ENCODE results near the gene CPNE8.

The CPNE8 gene

DNA sequence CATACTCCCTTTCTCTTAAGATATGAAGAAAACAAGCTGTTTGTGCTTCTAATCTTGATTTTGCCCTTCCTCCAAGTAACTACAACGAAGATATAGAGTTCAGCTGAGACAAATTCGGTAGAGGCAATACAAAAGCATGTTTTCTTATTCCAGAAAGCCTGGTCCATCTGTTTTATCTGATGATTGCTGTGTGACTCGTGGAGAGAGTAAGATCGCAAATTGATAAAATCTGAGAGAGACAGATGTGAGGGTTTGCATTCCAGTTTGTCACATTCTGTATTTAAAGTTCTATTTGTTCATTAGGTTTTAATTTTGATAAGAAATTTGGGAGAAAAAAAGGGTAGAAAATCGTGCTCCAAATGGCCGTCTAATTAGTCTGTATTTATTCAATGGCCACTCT, 192.1 kb downstream of the CPNE8 start:
- no peak for DNase-seq

GRCh38 chr12:38711054-38711453, 194.3 kb downstream of the CPNE8 start:
- DNase-seq = no peak

DNA sequence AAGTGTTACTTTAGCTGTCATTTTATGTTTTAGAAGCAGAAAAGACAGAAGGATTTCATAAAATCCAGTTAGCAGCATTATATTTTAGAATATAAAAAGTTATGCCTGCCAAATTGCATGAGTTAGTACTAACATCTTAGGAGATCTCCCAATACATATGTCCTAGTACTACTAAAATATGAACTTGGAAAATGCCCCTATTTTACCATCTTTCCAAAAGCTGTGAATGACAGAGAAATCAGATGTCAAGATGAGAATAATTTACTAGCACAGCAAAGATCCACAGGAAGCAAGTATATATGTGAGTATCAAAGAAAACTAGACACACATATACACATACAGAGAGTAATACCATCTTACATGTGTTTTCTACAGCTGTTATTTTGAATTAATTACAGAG, 196.9 kb downstream of the CPNE8 start:
- DNase-seq = no peak

DNA sequence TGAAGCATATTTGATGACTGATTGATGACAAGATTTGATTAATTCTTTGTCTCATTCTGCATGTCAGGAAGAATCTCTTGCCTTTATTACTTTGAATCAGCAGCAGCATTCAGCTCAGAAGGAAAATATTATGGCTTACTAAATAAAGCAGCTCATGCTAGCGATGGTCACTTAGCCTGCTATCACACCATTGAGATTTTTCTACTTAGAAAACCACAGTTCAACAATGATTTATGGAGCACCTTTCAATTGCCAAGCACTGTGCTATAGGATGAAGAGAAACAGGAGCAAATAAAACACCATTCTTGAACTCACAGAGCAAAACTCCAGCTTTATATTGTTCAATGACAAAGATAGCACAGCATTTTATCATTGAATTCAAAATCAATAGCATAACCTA, 197.7 kb downstream of the CPNE8 start:
- no peak for DNase-seq

DNA sequence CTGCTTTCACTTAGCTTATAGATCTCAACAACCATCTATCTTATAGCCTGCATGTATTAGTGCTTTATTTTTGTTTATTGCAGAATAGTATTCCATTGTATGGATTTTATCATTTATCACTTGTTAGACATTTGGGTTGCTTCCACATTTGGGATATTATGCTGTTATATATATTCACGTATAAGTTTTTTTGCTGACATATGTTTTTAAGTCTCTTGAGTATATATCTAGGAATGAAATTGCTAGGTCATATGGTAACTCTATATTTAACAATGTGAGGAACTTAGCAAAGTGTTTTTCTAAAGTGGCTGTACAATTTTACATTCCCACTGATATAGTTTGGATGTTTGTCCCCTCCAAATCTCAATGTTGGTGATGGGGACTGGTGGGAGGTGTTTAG, 208.1 kb downstream of the CPNE8 start:
- DNase-seq = no peak

DNA sequence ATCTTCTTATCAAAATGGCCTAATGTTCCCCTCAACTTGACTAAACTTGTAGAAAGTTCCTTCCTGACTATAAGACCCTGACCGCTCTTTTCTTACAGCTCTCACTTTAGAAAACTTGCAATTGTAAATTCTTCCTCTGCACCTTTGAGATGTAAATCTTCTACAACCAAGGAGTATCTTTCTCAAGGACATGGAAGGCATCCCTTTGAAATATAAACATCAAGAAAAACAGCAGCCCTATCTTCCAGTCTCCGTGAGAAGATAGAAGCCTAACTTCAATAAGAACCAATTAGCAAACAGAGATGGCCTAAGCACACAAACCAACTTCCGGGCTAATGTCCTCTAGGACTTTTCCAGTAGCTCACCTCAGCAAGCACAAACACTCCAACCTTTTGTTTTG, 210.3 kb downstream of the CPNE8 start:
- DNase-seq = no peak

GRCh38 chr12:38691164-38691563, 214.2 kb downstream of the CPNE8 start:
- no peak for DNase-seq

DNA sequence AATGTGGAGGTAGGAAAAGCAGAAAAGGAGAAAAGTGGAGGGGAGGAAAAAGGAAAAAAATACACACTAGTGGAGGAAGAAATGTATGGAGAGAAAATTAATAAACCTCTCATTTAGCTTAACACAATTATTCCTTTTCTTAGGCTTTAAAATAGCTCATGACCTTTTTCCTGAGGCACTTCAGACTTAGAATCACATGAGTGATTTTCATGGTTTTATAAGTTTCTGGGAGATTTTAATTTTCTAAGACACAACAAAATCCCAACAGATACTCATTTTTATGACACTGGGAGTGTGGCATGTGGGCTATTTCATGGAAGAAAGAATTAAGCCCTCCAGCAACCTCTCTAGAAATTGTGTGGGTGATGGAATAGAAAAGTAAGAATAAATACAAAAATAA, 214.7 kb downstream of the CPNE8 start:
- DNase-seq = no peak

DNA sequence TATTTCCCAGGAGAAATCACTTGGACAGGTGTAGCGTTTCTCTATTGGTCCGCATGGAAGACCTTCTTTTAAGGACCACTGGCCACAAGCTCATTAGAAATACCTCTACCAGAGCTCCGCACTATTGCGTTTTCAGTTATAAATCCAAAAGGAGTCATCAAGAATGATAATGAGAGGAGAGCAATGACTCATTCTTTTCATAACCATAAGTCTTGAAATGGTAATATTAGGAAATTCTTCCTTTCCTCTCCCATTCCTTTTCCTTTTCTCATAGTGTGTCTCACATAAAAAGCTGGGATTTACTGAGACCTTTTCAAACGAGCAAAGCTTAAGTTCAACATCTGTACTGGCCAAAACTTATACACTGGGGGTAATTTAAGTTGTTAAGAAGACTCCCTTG, 215.7 kb downstream of the CPNE8 start:
- DNase-seq = no peak

GRCh38 chr12:38689195-38689594, 216.2 kb downstream of the CPNE8 start:
- DNase-seq = no peak

- no peak for DNase-seq
Observed at GRCh38 chr12:38682521-38682920, 222.9 kb downstream of the CPNE8 start.

DNA sequence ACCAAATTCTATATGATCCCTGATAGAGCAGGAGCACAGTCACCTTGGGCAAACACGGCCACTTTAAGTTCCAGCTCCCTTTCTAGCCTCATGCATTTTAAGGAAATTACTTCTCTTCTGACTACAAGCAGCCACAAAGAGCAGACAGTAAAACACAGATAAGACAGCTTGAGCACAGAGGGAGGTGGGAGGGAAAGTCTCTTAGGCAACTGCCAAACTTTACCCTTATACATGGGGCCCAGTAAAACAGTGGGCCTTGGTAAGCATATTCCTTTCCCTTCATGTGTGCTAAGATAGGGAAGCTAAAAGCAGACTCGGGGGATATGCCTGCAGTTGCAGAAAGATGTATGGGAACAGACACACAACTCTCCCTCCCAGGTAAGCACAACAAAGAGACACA, 235.9 kb downstream of the CPNE8 start:
- DNase-seq = no peak

DNA sequence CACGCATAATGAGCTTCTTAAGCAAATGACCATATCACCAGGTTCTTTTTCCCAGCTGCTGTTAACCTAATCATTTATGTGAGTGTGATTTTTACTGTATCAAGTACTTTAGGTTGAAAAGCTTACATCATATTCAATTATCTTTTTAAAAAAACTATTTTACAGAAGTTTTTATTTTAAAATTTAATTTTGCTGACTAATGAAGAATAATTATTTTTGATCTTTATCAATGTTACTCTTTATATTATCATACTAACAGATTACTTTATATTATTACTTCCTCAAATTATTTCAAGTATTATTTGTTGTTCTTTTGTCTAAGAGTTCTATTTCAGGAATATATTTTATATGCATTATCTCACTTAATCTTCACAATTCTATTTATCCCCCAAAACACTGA, 236.3 kb downstream of the CPNE8 start:
- no peak for DNase-seq

- DNase-seq = no peak
Observed at GRCh38 chr12:38666425-38666824, 239.0 kb downstream of the CPNE8 start.

- DNase-seq = no peak
Observed at GRCh38 chr12:38664661-38665269, 240.6 kb downstream of the CPNE8 start.

DNA sequence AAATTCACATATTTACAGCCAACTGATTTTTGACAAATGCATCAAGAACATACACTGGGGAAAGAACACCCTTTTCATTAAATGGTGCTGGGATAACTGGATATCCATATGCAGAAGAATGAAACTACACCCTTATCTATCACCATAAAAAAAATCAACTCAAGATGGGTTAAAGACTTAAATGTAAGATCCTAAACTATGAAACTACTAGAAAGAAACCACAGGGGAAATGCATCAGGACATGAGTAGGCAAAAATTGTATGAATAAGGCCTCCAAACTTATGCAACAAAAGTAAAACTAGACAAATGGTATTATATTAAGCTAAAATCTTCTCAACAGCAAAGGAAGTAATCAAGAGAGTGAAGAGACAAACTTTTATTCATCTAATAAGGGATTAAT, 242.6 kb downstream of the CPNE8 start:
- no peak for DNase-seq

GRCh38 chr12:38653650-38654049, 251.7 kb downstream of the CPNE8 start:
- no peak for DNase-seq

- no peak for DNase-seq
Observed at GRCh38 chr12:38648813-38649212, 256.6 kb downstream of the CPNE8 start.

DNA sequence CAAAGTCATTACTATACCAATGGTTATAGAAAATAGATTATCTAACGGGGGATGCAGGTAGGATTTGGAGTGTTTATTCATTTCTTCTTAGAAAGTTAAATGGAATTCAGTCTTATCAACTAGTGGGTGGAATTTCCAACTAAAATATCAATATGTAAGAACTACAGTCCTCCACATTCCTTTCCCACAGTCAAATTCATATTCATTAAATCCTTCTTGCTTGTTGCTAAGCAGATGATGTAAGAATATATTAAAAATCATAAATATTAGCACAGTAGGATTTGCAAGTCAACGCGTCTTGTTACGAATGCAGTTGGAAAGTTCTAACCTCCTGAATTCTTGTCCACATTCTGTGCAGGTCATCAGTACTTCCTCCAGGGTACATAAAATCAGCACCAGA, 259.2 kb downstream of the CPNE8 start:
- no peak for DNase-seq

- DNase-seq = no peak
Observed at GRCh38 chr12:38639625-38640024, 265.8 kb downstream of the CPNE8 start.

DNA sequence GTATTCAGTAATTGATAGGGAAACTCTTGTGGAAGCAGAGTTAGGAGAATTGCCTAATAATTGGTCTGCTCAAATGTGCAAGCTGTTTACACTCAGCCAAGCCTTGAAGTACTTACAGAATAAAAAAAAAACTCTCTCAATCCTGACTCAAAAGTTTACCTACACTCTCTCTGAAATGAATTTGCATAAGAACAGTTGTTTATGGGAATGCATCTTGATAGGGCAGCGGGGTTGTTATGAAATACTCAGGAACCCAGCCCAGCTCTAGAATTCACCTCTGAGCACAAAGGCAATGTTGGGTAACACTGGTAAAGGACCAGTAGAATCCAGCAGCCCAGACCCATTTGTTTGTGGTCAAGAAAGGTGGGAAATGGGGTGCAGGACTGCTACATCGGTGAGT, 267.0 kb downstream of the CPNE8 start:
- no peak for DNase-seq

GRCh38 chr12:38633511-38633910, 271.9 kb downstream of the CPNE8 start:
- no peak for DNase-seq

DNA sequence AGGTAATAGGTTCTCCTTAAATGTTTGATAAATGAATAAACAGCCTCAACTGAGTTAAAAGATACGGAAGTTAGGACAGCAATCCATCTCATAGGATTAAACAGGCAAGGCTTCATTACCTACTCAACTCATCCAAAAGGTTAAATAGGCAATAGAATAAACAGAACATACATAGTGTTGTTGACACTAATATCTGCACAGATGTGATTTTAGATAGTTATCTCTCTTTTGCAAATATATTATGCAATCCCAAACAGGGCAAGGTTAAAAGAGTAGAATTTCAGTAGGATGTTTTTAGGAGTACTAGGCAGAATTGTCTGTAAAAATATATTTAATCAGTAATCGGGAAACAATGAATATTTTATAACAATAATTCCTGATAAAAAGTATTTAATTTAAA, 276.3 kb downstream of the CPNE8 start:
- DNase-seq = no peak

DNA sequence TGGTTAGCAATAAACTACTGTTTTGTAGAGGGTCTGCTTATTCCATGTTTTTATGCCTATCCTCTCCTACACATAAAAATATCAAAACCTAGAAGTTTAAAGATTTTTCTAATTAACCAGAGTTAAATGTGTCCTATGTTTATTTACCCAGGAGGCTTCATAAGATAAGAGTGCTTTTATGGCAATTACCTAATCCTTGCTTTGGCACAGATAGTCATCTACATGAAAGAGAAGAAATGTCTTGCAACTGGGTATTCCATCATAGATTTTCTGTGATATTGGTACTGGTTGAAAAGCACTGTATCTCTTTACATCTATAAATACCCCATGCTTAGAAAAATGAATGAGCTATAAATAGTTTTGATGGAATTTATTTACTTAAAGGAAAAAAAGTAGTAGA, 277.1 kb downstream of the CPNE8 start:
- no peak for DNase-seq

GRCh38 chr12:38625306-38625705, 280.1 kb downstream of the CPNE8 start:
- no peak for DNase-seq

- DNase-seq = no peak
Observed at GRCh38 chr12:38614171-38614570, 291.2 kb downstream of the CPNE8 start.

All from NCI-H187 (cell line).